Measurements from ENCODE around the gene PKDCC.

Gene PKDCC

GRCh38 chr2:42047488-42048298 is at the start of gene PKDCC:
TSS of gene PKDCC (plus strand) at chr2:42048021. CDS start at chr2:42048200, 179 bp downstream.
- Histone ChIP-seq H3K4me3 (ENCODE audit: low read length in 2 of 2) (peak within 1 kb of the TSS; percentile 87 to 94), H3K9me3 (ENCODE audit: control insufficient read depth in 2 of 2, low read length in 2 of 2) (no peaks in the 10 kb centered on the region), H3K27ac (ENCODE audit: low read depth in 2 of 2, low read length in 2 of 2) (peak within 1 kb of the TSS; percentile 73 to 82), H3K36me3 (ENCODE audit: control insufficient read depth in 2 of 2, insufficient read depth in 2 of 2, low read length in 2 of 2) (no peaks in the 10 kb centered on the region), H3K27me3 (ENCODE audit: control insufficient read depth in 2 of 2, insufficient read depth in 2 of 2, low read length in 2 of 2) (peaks cover 0 to 11% of the 10 kb centered on the region in 2 donors), H3K4me1 (ENCODE audit: control insufficient read depth in 2 of 2, insufficient read depth in 2 of 2, low read length in 2 of 2) (peaks cover 23 to 39% of the 10 kb centered on the region in 2 donors), H3K9ac (ENCODE audit: low read depth in 1 of 2, low read length in 2 of 2) (peak within 1 kb of the TSS; percentile 82 to 84)

- H3K27ac ChIP-seq (ENCODE audit: low read depth in 2 of 2, low read length in 2 of 2), result no peak overlapping the region
- peaks cover 0 to 2% of the 10 kb centered on the region in 2 donors for H3K9me3 ChIP-seq (ENCODE audit: control insufficient read depth in 2 of 2, low read length in 2 of 2)
- H3K4me1 ChIP-seq (ENCODE audit: control insufficient read depth in 2 of 2, insufficient read depth in 2 of 2, low read length in 2 of 2), result no peaks in the 10 kb centered on the region
- no peaks in the 10 kb centered on the region for H3K27me3 ChIP-seq (ENCODE audit: control insufficient read depth in 2 of 2, insufficient read depth in 2 of 2, low read length in 2 of 2)
- H3K4me3 ChIP-seq (ENCODE audit: low read length in 2 of 2), result no peak overlapping the region
- H3K9ac ChIP-seq (ENCODE audit: low read depth in 1 of 2, low read length in 2 of 2), result no peak overlapping the region
- H3K36me3 ChIP-seq (ENCODE audit: control insufficient read depth in 2 of 2, insufficient read depth in 2 of 2, low read length in 2 of 2), result no peaks in the 10 kb centered on the region
Measured at GRCh38 chr2:41998186-41999127, 49.4 kb upstream of the PKDCC start.

GRCh38 chr2:41999128-41999480 is 48.7 kb upstream of the PKDCC start:
- Histone ChIP-seq H3K27ac (ENCODE audit: low read depth in 2 of 2, low read length in 2 of 2) (no peak overlapping the region), H3K4me3 (ENCODE audit: low read length in 2 of 2) (no peak overlapping the region), H3K36me3 (ENCODE audit: control insufficient read depth in 2 of 2, insufficient read depth in 2 of 2, low read length in 2 of 2) (no peaks in the 10 kb centered on the region), H3K27me3 (ENCODE audit: control insufficient read depth in 2 of 2, insufficient read depth in 2 of 2, low read length in 2 of 2) (no peaks in the 10 kb centered on the region), H3K9ac (ENCODE audit: low read depth in 1 of 2, low read length in 2 of 2) (no peak overlapping the region), H3K4me1 (ENCODE audit: control insufficient read depth in 2 of 2, insufficient read depth in 2 of 2, low read length in 2 of 2) (no peaks in the 10 kb centered on the region), H3K9me3 (ENCODE audit: control insufficient read depth in 2 of 2, low read length in 2 of 2) (peaks cover 0 to 2% of the 10 kb centered on the region in 2 donors)

- Histone ChIP-seq H3K27ac (ENCODE audit: low read depth in 2 of 2, low read length in 2 of 2) (no peak overlapping the region), H3K4me1 (ENCODE audit: control insufficient read depth in 2 of 2, insufficient read depth in 2 of 2, low read length in 2 of 2) (no peaks in the 10 kb centered on the region), H3K36me3 (ENCODE audit: control insufficient read depth in 2 of 2, insufficient read depth in 2 of 2, low read length in 2 of 2) (no peaks in the 10 kb centered on the region), H3K9me3 (ENCODE audit: control insufficient read depth in 2 of 2, low read length in 2 of 2) (peaks cover 0 to 2% of the 10 kb centered on the region in 2 donors), H3K9ac (ENCODE audit: low read depth in 1 of 2, low read length in 2 of 2) (no peak overlapping the region), H3K27me3 (ENCODE audit: control insufficient read depth in 2 of 2, insufficient read depth in 2 of 2, low read length in 2 of 2) (no peaks in the 10 kb centered on the region), H3K4me3 (ENCODE audit: low read length in 2 of 2) (no peak overlapping the region)
Measured at GRCh38 chr2:41999592-42000281, 48.1 kb upstream of the PKDCC start.

GRCh38 chr2:42001711-42002201 is 46.1 kb upstream of the PKDCC start:
- H3K4me3 ChIP-seq (ENCODE audit: low read length in 2 of 2), result no peak overlapping the region
- H3K36me3 ChIP-seq (ENCODE audit: control insufficient read depth in 2 of 2, insufficient read depth in 2 of 2, low read length in 2 of 2), result no peaks in the 10 kb centered on the region
- no peak overlapping the region for H3K9ac ChIP-seq (ENCODE audit: low read depth in 1 of 2, low read length in 2 of 2)
- H3K9me3 ChIP-seq (ENCODE audit: control insufficient read depth in 2 of 2, low read length in 2 of 2), result peaks cover 0 to 2% of the 10 kb centered on the region in 2 donors
- no peaks in the 10 kb centered on the region for H3K27me3 ChIP-seq (ENCODE audit: control insufficient read depth in 2 of 2, insufficient read depth in 2 of 2, low read length in 2 of 2)
- H3K27ac ChIP-seq (ENCODE audit: low read depth in 2 of 2, low read length in 2 of 2), result no peak overlapping the region
- H3K4me1 ChIP-seq (ENCODE audit: control insufficient read depth in 2 of 2, insufficient read depth in 2 of 2, low read length in 2 of 2), result no peaks in the 10 kb centered on the region

- H3K36me3 ChIP-seq (ENCODE audit: control insufficient read depth in 2 of 2, insufficient read depth in 2 of 2, low read length in 2 of 2), result no peaks in the 10 kb centered on the region
- no peak overlapping the region for H3K9ac ChIP-seq (ENCODE audit: low read depth in 1 of 2, low read length in 2 of 2)
- no peak overlapping the region for H3K4me3 ChIP-seq (ENCODE audit: low read length in 2 of 2)
- peaks cover 3 to 9% of the 10 kb centered on the region in 2 donors for H3K4me1 ChIP-seq (ENCODE audit: control insufficient read depth in 2 of 2, insufficient read depth in 2 of 2, low read length in 2 of 2)
- H3K9me3 ChIP-seq (ENCODE audit: control insufficient read depth in 2 of 2, low read length in 2 of 2), result no peaks in the 10 kb centered on the region
- no peak overlapping the region for H3K27ac ChIP-seq (ENCODE audit: low read depth in 2 of 2, low read length in 2 of 2)
- no peaks in the 10 kb centered on the region for H3K27me3 ChIP-seq (ENCODE audit: control insufficient read depth in 2 of 2, insufficient read depth in 2 of 2, low read length in 2 of 2)
Measured at GRCh38 chr2:42007551-42007950, 40.3 kb upstream of the PKDCC start.

GRCh38 chr2:42008241-42008921 is 39.4 kb upstream of the PKDCC start:
- Histone ChIP-seq H3K27me3 (ENCODE audit: control insufficient read depth in 2 of 2, insufficient read depth in 2 of 2, low read length in 2 of 2) (no peaks in the 10 kb centered on the region), H3K4me3 (ENCODE audit: low read length in 2 of 2) (no peak overlapping the region), H3K4me1 (ENCODE audit: control insufficient read depth in 2 of 2, insufficient read depth in 2 of 2, low read length in 2 of 2) (peaks cover 3 to 9% of the 10 kb centered on the region in 2 donors), H3K9ac (ENCODE audit: low read depth in 1 of 2, low read length in 2 of 2) (no peak overlapping the region), H3K36me3 (ENCODE audit: control insufficient read depth in 2 of 2, insufficient read depth in 2 of 2, low read length in 2 of 2) (no peaks in the 10 kb centered on the region), H3K9me3 (ENCODE audit: control insufficient read depth in 2 of 2, low read length in 2 of 2) (no peaks in the 10 kb centered on the region), H3K27ac (ENCODE audit: low read depth in 2 of 2, low read length in 2 of 2) (no peak overlapping the region)

- no peak overlapping the region for H3K9ac ChIP-seq (ENCODE audit: low read depth in 1 of 2, low read length in 2 of 2)
- peak overlapping the region in 1 of 2 donors; percentile 33 for H3K4me3 ChIP-seq (ENCODE audit: low read length in 2 of 2)
- no peak overlapping the region for H3K27ac ChIP-seq (ENCODE audit: low read depth in 2 of 2, low read length in 2 of 2)
- H3K36me3 ChIP-seq (ENCODE audit: control insufficient read depth in 2 of 2, insufficient read depth in 2 of 2, low read length in 2 of 2), result no peaks in the 10 kb centered on the region
- H3K9me3 ChIP-seq (ENCODE audit: control insufficient read depth in 2 of 2, low read length in 2 of 2), result no peaks in the 10 kb centered on the region
- H3K4me1 ChIP-seq (ENCODE audit: control insufficient read depth in 2 of 2, insufficient read depth in 2 of 2, low read length in 2 of 2), result peaks cover 3 to 9% of the 10 kb centered on the region in 2 donors
- H3K27me3 ChIP-seq (ENCODE audit: control insufficient read depth in 2 of 2, insufficient read depth in 2 of 2, low read length in 2 of 2), result no peaks in the 10 kb centered on the region
Measured at GRCh38 chr2:42009657-42010580, 37.9 kb upstream of the PKDCC start.
